ENCODE data around the gene FAM118B.

The FAM118B gene

DNA sequence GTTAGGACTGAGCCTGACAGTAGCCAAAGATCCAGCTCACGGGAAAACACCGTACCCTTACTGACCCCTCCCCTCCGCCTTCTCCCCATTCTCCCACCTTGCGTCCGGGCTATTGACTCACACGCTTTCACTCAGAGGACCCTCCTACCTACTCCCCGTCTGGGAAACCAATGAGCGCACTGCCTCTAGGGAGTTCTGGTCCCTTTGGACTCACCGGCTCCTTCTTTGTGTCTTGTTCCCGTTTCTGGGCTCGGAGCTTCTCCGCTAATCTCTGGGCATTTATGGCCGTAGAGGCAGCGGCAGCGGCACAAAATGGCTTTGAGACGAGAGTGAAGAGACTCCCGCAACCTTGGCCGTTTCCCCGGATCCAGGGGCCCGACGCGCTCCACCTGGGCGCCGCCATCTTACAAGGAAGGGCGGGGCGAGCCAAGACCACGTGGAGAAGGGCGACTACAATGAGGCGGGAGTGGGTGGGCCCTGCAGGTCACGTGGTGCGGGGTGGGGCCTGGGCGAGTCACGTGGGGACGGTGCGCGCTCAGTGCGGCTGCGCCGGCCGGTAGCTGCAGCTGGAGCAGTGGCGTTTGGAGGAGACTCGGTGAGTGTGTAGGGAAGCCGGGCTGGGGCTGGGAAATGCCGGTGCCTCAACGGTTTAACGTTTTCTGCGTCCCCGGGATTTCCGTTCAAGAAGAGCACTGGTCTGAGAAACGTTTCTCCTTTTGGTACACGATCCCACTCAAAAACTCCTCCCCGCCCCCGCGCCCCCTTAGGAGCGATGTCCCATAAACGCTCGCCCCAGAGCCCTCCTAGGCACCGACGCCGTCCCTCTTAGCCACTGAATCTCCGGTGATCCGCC is at the start of gene FAM118B, which contains the start of gene RPUSD4:
FAM118B (plus strand) TSS at position 547 of the 853 bp plus-strand sequence. CDS start 23,220 bp downstream, outside the sequence.
RPUSD4 (minus strand) TSS at position 415 of the 853 bp plus-strand sequence; CDS start at position 403, 12 bp downstream.
- ATAC-seq, result peak; percentile 89 to 93

DNA sequence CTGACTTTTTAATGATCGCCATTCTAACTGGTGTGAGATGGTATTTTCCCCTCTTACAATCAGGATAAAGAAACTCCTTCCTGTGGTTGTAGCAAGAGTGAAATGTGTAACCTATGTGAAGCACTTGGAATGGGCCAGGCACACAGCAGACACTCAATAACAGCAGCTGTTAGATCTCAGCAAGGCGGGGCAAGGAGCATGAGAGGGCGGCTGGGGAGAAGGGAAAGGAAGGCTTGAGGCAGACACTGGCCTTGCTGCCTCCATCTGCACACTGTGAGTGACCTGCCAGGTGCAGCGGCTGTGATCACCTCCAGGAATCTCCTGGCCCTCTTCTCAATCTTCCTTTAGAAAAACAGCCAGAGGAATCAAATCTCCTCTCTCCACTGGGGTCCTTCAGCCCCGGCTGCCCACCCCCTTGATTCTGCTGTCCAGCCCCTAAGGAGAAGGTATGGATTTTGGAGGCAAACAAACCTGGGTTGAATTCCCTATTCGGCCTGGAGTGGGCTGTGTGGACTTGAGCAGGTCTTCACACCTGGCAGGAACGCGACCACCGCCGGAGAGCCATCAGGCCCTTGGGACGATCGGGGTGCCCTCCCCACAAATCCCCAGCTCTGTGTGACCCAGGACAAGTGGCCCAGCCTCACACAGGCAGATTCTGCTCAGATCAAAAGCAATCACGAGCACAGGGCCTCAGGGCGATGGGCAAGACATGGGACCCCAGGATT is 49.1 kb upstream of the FAM118B start:
- no peak for ATAC-seq

DNA sequence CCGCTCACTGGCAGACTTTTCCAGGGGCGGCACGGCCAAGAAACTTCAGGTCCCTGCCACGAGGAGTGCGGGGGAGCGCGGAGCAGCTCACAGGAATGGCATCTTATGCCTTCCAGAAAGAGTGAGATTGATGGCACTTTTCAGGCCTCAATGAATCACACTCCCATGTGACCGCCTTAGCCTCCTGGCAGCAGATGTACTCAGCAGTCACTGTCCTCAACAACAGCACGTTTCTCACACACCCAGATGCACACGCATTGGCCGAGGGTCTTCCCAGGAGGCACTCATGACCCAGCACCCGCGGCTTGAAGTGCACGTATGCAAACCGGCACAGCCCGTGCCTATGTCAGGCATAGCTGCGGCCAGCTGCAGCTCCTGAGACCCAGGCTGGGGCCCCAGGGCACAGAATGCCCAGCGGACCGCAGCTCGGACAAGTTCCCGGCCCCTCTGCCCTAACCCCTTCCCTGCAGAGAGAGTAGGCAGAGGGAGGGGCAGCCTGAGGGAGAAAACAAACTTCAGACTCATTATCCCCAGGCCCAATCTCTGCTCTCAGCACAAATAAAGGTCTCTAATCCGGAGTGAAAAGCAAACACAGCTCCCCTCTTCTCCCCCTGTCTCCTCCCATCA is 48.4 kb upstream of the FAM118B start:
- no peak for ATAC-seq

DNA sequence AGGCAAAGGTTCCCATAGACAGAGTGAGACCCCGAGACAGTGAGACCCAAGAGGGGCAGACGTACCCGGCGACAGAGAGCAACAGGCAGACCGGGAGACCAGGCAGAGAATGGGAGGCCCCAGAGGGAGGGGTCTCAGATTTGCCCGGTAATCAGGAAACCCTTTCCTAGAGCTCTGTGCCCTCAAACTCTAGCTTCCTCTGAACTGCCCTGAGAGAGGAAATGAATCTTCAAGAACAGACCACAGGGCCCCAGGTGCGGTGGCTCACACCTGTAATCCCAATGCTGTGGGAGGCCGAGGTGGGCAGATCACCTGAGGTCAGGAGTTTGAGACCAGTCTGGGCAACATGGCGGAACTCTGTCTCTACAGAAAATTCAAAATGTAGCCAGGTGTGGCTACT is 47.8 kb upstream of the FAM118B start:
- no peak for ATAC-seq

DNA sequence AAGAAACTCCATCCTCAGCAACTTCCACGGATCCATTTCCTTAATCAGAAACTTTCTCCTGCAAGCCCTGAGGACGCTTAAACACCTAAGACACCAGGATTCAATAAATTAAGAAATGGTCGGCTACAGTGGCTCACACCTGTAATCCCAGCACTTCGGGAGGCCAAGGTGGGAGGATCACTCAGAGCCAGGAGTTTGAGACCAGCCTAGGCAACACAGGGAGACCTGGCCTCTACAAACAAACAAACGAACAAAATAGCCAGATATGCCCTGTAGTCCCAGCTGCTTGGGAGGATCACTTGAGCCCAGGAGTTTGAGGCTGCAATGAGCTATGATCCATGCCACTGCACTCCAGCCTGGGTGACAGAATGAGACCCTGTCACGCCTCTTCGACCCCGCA is 46.8 kb upstream of the FAM118B start:
- no peak for ATAC-seq

- ATAC-seq, result no peak
Measured at GRCh38 chr11:126165311-126165720, 46.3 kb upstream of the FAM118B start.

DNA sequence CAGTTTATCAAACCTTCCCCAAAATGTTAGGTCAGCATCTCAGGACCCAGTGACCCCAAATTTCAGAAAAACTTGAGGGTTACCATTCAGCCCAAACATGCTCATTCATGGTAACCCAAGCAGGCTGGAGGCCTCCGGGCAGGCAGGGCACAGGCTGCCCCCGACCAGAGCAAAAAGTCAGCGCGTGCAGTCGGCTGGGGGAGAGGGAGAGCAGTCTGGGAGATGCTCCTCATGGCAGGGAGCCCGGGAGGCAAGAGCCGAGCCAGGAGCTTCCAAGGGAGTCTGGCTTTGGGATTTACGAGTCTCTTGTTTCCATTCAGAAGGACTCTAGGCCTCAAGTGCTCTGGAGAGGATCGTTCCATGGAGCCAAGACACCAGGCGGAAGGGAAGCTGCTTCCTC is 45.8 kb upstream of the FAM118B start:
- ATAC-seq, result no peak

DNA sequence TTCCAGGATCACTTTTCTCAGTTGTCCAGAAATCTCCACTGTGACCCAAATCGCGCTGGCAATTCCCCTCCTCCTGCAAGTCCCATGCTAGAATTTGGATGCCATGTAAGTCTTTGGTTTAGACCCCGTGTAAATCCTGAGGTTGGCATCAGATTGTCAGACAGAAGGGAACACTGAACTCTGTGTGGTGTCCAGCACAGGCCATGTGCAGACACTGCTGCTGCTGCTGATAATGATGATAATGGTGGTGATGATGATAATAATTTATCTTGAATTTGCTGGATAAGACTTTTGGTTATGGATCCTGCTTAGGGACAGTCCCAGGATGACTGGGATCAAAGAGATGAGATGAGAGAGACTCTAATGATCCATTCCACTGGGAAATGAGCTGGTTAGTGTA is 45.2 kb upstream of the FAM118B start:
- ATAC-seq, result no peak

DNA sequence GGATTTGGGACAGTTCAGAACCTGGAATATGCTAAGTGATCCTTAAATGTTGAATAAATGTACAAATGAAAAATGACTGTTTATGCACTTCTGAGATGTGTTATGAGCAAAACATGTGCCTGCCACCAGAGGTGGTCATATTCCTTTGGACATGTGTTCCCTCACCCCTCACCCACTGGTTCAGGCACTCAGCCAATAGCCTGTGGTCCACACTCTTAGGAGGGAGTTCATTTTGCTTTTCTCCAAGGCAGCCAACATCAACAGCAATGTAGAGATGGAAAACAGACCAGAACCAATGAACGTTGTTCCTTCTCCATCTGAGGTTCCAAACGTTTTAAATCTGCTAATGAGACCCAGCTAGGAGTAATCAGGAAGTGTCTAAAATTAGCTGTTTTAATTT is 44.1 kb upstream of the FAM118B start:
- no peak for ATAC-seq

- no peak for ATAC-seq
Measured at GRCh38 chr11:126169291-126169690, 42.3 kb upstream of the FAM118B start.

DNA sequence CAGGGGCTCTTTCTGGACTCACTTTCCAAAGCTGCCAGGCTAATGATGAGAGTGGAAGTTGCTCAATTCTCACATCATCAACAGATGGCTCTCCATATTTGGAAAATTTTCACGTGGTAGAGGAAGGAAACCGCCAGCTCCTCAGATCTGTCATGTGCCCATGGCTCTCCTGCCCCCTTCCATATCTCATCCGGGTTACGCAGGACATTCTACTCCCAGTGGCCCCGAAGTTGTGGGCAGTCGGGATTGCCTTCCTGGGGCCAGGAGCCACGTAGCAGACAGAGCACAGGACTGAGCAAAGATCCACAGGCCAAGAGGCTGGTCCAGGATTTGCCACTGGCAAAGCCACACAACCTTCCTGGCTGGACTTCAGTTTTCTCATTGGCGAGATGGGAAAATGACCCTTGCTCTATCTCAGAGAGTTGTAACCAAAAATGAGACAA is 39.0 kb upstream of the FAM118B start:
- no peak for ATAC-seq

- no peak for ATAC-seq
Measured at GRCh38 chr11:126173257-126173656, 38.3 kb upstream of the FAM118B start.

GRCh38 chr11:126174816-126175215 is 36.8 kb upstream of the FAM118B start:
- ATAC-seq, result no peak

DNA sequence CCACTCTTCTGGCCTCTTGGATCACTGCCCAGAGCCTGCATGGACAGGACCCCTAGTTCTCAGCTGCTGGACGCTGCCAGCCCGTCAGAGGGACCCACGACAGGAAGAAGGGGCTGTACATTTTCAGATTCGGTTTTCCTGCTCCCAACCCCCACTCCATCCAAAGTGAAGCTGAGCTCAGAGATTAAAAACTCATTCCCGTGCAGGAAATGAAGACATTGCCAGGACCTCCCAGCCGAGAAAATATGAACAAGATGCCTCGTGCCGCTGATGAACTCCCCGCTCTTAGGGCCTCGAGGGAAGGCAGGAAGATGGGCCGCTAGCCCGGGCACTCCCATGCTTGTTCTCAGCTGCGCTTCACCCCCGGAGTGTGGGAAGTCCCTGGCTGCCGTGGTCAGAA is 36.2 kb upstream of the FAM118B start:
- no peak for ATAC-seq

GRCh38 chr11:126176853-126177470 is 34.6 kb upstream of the FAM118B start:
- ATAC-seq, result no peak

DNA sequence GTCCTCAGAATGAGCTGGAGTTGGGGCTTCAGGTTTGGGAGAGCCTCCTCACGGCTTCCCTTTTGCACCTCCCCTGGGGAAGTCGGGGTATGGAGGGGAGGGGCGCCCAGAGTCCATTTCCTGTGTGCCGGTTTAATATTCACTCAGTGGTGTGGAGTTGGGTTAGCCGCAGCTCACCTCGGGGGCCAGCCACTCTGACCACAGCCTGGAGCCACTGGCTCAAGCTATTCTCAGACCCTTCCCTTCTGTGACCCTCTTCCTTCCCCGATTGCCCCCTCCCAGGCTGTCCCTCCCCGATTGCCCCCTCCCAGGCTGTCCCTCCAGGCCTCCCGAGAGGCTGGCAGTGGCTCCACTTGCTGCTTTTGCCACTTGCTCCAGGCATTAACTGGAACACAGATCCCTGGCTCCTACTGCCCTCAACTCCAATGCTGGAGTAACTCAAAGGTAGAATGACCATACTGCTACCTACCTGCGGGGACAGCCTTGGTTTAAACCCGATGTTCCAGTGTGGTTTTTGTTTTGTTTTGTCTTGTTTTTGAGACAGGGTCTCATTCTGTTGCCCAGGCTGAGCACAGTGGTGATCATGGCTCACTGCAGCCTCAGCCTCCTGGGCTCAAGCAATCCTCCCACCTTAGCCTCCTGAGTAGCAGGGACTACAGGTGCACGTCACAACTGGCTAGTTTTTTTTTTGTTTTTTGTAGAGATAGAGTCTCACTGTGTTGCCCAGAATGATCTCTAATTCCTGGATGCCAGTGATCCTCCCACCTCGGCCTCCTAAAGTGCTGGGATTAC is 29.4 kb upstream of the FAM118B start:
- no peak for ATAC-seq

- no peak for ATAC-seq
Measured at GRCh38 chr11:126182787-126183445, 28.7 kb upstream of the FAM118B start.

GRCh38 chr11:126185259-126186024 is 26.1 kb upstream of the FAM118B start:
- no peak for ATAC-seq

- ATAC-seq, result no peak
Measured at GRCh38 chr11:126186025-126186698, 25.4 kb upstream of the FAM118B start.
